Fibroblast of the aortic adventitia (primary cell): Measurements from ENCODE around the gene PCDH9. TPM values are rescaled to one million over a fixed set of nuclear protein-coding genes. Genes with fewer than 3 reads are reported as not detected.
A peak's percentile ranks its signal among the peaks of the same experiment; 100 is the strongest.

ENCODE experiments used
- DNase-seq: peaks from one replicate; pipeline ENCODE4 v3.0.0-alpha.2; 2010; ENCODE audit warnings: low read depth
- H3K4me3 ChIP-seq: 2 replicates; pipeline ENCODE4 v1.5.1; 2011; ENCODE audit warnings: low read depth, mild to moderate bottlenecking, control low read depth, low read length, moderate library complexity
- CTCF ChIP-seq: IDR thresholded peaks from 2 replicates; pipeline ENCODE4 v1.5.1; 2011; ENCODE audit warnings: mild to moderate bottlenecking, low read length, control low read depth, inconsistent platforms; ENCODE audit not compliant: insufficient read depth
- total RNA-seq: library from RNA; depleted of rRNA; stranded (reverse); fragments of >200 nt; gene quantifications from 2 replicates; pipeline ENCODE4 v1.2.3, GENCODE V29; 2012; ENCODE audit warnings: low replicate concordance

PCDH9 gene
- total RNA-seq, 1 donor = 19.0 TPM

- peak; percentile 40 for DNase-seq
- no peak for TF ChIP-seq CTCF
- no peak overlapping the region for H3K4me3 ChIP-seq
Measured at GRCh38 chr13:66520511-66521355, 709.4 kb downstream of the PCDH9 start.

GRCh38 chr13:66519259-66519658 is 710.9 kb downstream of the PCDH9 start:
- no peak overlapping the region for H3K4me3 ChIP-seq
- DNase-seq = no peak
- no peak for TF ChIP-seq CTCF

- TF ChIP-seq CTCF = no peak
- no peak overlapping the region for H3K4me3 ChIP-seq
- DNase-seq = no peak
Measured at GRCh38 chr13:66518068-66518467, 712.1 kb downstream of the PCDH9 start.

GRCh38 chr13:66513728-66514127 is 716.4 kb downstream of the PCDH9 start:
- H3K4me3 ChIP-seq = no peak overlapping the region
- DNase-seq = peak; percentile 58
- TF ChIP-seq CTCF = no peak

GRCh38 chr13:66509175-66509574 is 721.0 kb downstream of the PCDH9 start:
- TF ChIP-seq CTCF = no peak
- no peak overlapping the region for H3K4me3 ChIP-seq
- DNase-seq = no peak

- no peak overlapping the region for H3K4me3 ChIP-seq
- no peak for TF ChIP-seq CTCF
- DNase-seq = peak; percentile 69
Measured at GRCh38 chr13:66508153-66508909, 721.8 kb downstream of the PCDH9 start.
